HG02870 (cell line): Measurements from ENCODE around the gene HLA-DQB1.
A peak's percentile ranks its signal among the peaks of the same experiment; 100 is the strongest.
"Not testable (repeated sequence)": the region's sequence is repeated elsewhere in the genome, so short reads cannot be mapped to it uniquely, and the experiment has no call there.

Experiments used
- ATAC-seq: cut with Tn5 transposase; IDR thresholded peaks from one replicate; pipeline ENCODE4 v1.9.1; 2021; ENCODE audit warnings: mild to moderate bottlenecking, moderate library complexity; ENCODE audit not compliant: unreplicated experiment

HLA-DQB1 gene

GRCh38 chr6:32662836-32663235, 3.6 kb downstream of the HLA-DQB1 start:
- no peak for ATAC-seq

GRCh38 chr6:32662099-32662498, 4.4 kb downstream of the HLA-DQB1 start:
- no peak for ATAC-seq

DNA sequence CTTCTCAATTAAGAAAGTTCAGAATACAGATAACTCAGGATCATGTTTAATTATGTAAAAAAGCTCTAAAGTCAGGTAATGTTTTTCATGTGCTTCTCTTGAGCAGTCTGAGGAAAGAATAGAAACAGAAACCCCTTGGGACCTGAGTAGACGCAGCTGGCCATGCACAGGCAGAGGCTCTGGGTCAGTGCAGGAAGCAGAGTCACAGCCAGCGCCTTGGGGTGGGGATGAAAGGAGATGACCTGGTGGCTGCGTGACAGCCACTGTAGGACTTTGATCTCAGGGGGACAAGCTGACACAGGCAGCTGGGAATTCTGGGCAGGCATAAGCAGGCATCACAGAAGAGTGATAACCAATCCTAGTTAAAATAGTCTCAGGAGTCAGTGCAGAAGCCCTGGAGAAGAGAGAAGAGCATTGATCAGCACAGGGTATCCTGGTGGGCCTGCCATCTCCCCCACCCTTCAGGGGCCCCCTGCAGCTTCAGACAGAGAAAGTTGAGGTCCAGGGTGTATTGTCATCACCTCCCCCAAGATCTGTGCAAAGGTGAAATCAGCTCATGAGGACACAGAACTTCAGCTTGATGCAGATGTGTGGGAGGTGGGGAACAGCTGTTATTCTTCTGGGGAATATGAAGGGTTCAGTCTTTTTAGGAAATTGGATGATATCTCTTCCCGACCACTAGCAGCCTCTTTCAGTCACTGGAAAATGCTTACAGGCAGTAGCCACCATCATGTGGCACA, 6.4 kb downstream of the HLA-DQB1 start:
- ATAC-seq = no peak

GRCh38 chr6:32658268-32658897, 8.1 kb downstream of the HLA-DQB1 start:
- no peak for ATAC-seq

DNA sequence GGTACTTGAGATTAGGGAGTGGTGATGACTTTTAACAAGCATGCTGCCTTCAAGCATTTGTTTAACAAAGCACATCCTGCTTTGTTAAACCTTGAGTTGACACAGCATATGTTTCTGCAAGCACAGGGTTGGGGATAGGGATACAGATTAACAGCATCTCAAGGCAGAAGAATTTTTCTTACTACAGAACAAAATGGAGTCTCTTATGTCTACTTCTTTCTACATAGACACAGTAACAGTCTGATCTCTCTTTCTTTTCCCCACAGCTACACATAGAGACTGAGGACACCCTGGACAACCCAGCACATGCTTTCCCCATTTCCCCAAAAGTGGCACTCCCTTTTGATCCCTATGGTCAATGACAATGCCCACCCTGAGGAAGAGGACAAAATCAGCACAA, 8.6 kb downstream of the HLA-DQB1 start:
- ATAC-seq = not testable (repeated sequence)

DNA sequence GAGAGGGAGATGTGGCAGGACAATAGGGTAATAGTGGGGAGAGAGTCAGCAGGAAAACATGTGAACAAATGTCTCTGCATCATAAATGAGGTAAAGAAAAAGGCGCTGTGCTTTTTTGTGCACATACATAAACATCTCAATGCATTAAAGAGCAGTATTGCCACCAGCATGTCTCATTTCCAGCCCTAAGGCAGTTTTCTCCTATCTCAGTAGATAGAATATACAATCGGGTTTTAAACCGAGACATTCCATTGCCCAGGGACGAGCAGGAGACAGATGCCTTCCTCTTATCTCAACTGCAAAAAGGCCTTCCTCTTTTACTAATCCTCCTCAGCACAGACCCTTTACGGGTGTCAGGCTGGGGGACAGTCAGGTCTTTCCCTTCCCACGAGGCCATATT, 9.1 kb downstream of the HLA-DQB1 start:
- not testable (repeated sequence) for ATAC-seq

DNA sequence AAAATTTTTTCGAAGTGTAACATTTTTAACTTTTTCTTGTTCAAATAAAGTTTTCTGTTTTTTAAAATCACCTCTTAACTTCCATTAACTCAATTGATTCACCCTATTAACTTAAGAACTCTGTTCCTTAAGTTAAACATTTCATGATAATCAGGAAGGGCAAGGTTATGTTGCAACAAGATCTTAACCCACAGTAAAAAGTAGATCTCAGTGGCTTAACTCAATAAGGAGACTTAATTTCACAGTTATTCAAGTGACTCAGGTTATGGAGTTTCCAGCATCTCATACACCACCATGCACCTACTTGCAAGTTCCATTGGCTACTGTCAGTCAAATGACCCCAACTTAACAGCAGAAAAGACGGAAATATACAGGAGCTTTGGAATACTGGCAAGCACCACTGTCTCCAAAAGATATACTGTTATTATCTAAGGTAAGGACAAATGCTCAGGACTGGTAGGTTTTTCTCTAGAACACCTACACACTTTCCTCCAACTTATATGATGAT, 11.2 kb downstream of the HLA-DQB1 start:
- no peak for ATAC-seq

- no peak for ATAC-seq
Observed at GRCh38 chr6:32645047-32645703, 21.3 kb downstream of the HLA-DQB1 start.

- no peak for ATAC-seq
Observed at GRCh38 chr6:32643904-32644303, 22.6 kb downstream of the HLA-DQB1 start.

DNA sequence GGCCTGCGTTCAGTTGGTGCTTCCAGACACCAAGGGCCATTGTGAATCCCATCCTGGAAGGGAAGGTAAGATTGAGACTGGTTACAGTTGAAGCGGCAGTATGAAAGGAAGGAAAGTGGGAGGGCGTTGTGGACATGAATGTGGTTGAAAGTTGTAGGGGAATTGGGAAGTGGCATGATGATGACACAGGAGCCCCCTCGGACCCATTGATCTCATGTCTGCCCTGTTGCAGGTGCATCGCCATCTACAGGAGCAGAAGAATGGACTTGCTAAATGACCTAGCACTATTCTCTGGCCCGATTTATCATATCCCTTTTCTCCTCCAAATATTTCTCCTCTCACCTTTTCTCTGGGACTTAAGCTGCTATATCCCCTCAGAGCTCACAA, 23.7 kb downstream of the HLA-DQB1 start:
- ATAC-seq = no peak

GRCh38 chr6:32641785-32642719, 24.4 kb downstream of the HLA-DQB1 start:
- not testable (repeated sequence) for ATAC-seq

DNA sequence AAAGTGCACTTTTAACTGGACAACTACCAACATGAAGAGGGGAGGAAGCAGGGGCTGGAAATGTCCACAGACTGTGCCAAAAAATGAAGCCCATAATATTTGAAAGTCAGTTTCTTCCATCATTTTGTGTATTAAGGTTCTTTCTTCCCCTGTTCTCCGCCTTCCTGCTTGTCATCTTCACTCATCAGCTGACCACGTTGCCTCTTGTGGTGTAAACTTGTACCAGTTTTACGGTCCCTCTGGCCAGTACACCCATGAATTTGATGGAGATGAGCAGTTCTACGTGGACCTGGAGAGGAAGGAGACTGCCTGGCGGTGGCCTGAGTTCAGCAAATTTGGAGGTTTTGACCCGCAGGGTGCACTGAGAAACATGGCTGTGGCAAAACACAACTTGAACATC, 25.3 kb downstream of the HLA-DQB1 start:
- ATAC-seq = no peak

GRCh38 chr6:32639440-32640394, 26.7 kb downstream of the HLA-DQB1 start:
- no peak for ATAC-seq

DNA sequence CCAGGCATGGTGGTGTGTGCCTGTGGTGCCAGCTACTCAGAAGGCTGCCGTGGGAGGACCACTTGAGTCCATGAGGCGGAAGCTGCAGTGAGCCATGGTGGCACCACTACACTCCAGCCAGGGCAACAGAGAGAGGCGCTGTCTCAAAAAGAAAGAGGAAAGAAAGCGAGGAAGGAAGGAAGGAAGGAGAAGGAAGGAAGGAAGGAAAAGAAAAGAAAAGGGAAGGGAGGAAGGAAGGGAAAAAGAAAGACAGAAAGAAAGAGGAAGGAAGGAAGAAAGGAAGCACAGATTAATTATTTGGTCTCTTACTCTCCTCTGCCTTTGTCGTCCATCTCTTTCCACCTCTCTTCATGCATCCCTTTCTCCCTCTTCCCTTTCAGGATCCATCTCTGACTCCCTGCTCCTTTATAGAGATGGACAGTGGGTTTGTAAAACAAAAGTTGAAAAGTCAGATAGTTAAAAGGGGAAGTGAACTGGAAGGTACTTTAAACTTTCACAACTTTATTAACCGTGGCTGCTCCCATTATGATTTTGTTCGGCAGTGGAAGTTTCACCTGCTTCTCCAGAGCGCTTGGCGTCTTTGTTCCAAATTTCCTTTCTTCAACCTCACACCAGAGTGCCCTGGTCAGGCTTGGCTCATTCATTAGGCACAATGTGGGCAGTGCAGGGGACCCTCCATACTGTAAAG, 27.8 kb downstream of the HLA-DQB1 start:
- ATAC-seq = no peak

GRCh38 chr6:32637883-32638282, 28.6 kb downstream of the HLA-DQB1 start:
- ATAC-seq = no peak

- ATAC-seq = peak; percentile 63
Observed at GRCh38 chr6:32637219-32637880, 29.1 kb downstream of the HLA-DQB1 start, which contains the start of gene HLA-DQA1. HLA-DQA1 (plus strand) TSS chr6:32637406; CDS start chr6:32637459, 53 bp downstream.

GRCh38 chr6:32635526-32636123, 30.8 kb downstream of the HLA-DQB1 start:
- ATAC-seq = no peak

GRCh38 chr6:32629793-32630192, 36.7 kb downstream of the HLA-DQB1 start:
- ATAC-seq = not testable (repeated sequence)
